SJSA1 (cell line): Measurements from ENCODE around the gene UGT1A10. TPM values are rescaled to one million over a fixed set of nuclear protein-coding genes. Genes with fewer than 3 reads are reported as not detected.

Experiments
- DNase-seq, 2 experiments: peaks; one replicate each; pipeline ENCODE4 v3.0.0-alpha.2; 2015 to 2020; ENCODE audit warnings: low spot score in 2 of 2, low read depth in 1 of 2
- H3K27ac ChIP-seq: fragments of 250-450 bp; sonication (Bioruptor Pico); 2 replicates; pipeline ENCODE4 v1.5.1; 2020; ENCODE audit warnings: mild to moderate bottlenecking, moderate library complexity
- H3K27me3 ChIP-seq: fragments of 250-450 bp; sonication (Bioruptor Pico); replicated peaks from 2 replicates; pipeline ENCODE4 v1.5.1; 2020; ENCODE audit warnings: mild to moderate bottlenecking, moderate library complexity
- H3K36me3 ChIP-seq: fragments of 250-450 bp; sonication (Bioruptor Pico); 2 replicates; pipeline ENCODE4 v1.5.1; 2020; ENCODE audit warnings: mild to moderate bottlenecking
- H3K4me1 ChIP-seq: fragments of 250-450 bp; sonication (Bioruptor Pico); replicated peaks from 2 replicates; pipeline ENCODE4 v1.6.1; 2021; ENCODE audit warnings: mild to moderate bottlenecking
- H3K4me3 ChIP-seq: fragments of 250-450 bp; sonication (Bioruptor Pico); 2 replicates; pipeline ENCODE4 v1.5.1; 2020; ENCODE audit warnings: mild to moderate bottlenecking
- H3K9me3 ChIP-seq: fragments of 250-450 bp; sonication (Bioruptor Pico); replicated peaks from 2 replicates; pipeline ENCODE4 v1.5.1; 2020; ENCODE audit warnings: mild to moderate bottlenecking
- total RNA-seq: library from RNA; depleted of rRNA; stranded (reverse); fragments of >200 nt; shearing (Covaris generic); gene quantifications from 2 replicates; pipeline ENCODE4 v1.2.3, GENCODE V29; 2014

UGT1A10 gene
- total RNA-seq, 1 experiment from 2014 or later, result not detected

DNA sequence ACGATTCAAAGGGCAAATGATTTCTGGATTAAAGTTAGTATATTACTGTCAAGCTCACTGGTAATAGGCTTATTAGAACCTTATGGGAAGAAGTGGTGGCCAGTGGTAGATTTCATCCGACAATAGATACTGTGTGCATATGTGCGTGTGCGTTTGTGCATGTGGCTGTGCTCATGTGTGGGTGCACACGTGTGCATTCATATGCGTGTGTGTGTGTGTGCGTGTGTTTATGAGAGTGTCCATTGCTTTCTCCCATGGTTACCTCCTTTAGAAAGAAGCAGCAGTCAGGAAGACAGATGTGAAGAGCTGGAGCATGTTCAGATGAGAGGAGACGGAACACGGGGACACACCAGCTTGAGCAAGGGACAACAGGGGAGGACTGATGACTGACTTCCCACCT, 133.0 kb downstream of the UGT1A10 start:
- H3K27me3 ChIP-seq, result no peaks in the 10 kb centered on the region
- peaks cover 6% of the 10 kb centered on the region for H3K4me1 ChIP-seq
- DNase-seq, result no peak
- no peaks in the 10 kb centered on the region for H3K36me3 ChIP-seq
- no peak overlapping the region for H3K27ac ChIP-seq
- H3K9me3 ChIP-seq, result no peaks in the 10 kb centered on the region; the same call in 1 of the 2 replicates
- H3K4me3 ChIP-seq, result no peak overlapping the region

DNA sequence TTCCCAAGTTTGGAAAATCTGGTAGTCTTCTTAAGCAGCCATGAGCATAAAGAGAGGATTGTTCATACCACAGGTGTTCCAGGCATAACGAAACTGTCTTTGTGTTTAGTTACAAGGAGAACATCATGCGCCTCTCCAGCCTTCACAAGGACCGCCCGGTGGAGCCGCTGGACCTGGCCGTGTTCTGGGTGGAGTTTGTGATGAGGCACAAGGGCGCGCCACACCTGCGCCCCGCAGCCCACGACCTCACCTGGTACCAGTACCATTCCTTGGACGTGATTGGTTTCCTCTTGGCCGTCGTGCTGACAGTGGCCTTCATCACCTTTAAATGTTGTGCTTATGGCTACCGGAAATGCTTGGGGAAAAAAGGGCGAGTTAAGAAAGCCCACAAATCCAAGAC, 135.9 kb downstream of the UGT1A10 start:
- H3K36me3 ChIP-seq, result no peaks in the 10 kb centered on the region
- no peak overlapping the region for H3K4me3 ChIP-seq
- H3K27ac ChIP-seq, result no peak overlapping the region
- no peaks in the 10 kb centered on the region for H3K27me3 ChIP-seq
- no peaks in the 10 kb centered on the region for H3K4me1 ChIP-seq
- peaks cover 2% of the 10 kb centered on the region; the same call in 1 of the 2 replicates for H3K9me3 ChIP-seq
- no peak for DNase-seq

DNA sequence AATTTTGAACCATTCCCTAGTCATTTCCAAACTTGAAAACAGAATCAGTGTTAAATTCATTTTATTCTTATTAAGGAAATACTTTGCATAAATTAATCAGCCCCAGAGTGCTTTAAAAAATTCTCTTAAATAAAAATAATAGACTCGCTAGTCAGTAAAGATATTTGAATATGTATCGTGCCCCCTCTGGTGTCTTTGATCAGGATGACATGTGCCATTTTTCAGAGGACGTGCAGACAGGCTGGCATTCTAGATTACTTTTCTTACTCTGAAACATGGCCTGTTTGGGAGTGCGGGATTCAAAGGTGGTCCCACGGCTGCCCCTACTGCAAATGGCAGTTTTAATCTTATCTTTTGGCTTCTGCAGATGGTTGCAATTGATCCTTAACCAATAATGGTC, 136.3 kb downstream of the UGT1A10 start:
- H3K4me1 ChIP-seq, result no peaks in the 10 kb centered on the region
- H3K36me3 ChIP-seq, result no peaks in the 10 kb centered on the region
- no peak overlapping the region for H3K4me3 ChIP-seq
- H3K27me3 ChIP-seq, result no peaks in the 10 kb centered on the region
- H3K27ac ChIP-seq, result no peak overlapping the region
- no peak for DNase-seq
- H3K9me3 ChIP-seq, result peaks cover 3% of the 10 kb centered on the region; the same call in 1 of the 2 replicates

DNA sequence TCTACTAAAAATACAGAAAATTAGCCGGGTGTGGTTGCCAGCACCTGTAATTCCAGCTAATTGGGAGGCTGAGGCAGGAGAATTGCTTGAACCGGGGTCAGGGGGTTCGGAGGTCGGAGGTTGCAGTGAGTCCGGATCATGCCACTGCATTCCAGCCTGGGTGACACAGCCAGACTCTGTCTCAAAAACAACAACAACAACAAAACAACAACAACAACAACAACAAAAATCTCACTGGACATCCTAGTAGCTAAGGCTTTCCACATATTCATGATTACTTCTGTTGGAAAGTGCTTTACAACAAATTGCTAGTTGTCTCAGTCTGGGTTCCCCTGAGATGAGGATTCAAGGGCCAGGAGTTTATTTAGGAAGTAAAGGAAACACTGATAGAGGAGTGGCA, 137.6 kb downstream of the UGT1A10 start:
- Histone ChIP-seq H3K4me1 (no peaks in the 10 kb centered on the region), H3K9me3 (peaks cover 3% of the 10 kb centered on the region; the same call in 1 of the 2 replicates), H3K27me3 (no peaks in the 10 kb centered on the region), H3K27ac (no peak overlapping the region), H3K36me3 (no peaks in the 10 kb centered on the region), H3K4me3 (no peak overlapping the region)
- no peak for DNase-seq

DNA sequence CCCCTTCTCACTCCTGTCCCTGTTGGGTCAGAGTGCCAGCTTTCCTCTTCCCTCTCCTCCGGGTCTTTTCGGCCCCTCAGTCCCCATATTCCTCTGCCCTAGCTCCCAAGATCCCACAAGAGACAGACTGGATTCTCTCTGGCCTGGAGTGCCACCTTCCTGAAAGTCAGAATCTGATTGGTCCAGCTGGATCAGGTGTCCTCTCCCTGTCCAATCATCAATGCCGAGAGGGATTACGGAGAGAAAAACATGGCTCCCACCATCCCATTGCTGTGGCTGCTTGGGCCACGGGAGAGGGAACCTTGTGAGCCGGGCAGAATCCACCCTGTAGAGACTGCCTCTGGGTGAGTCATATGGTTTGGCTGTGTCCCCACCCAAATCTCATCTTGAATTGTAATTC, 139.2 kb downstream of the UGT1A10 start:
- Histone ChIP-seq H3K4me1 (no peaks in the 10 kb centered on the region), H3K27me3 (no peaks in the 10 kb centered on the region), H3K4me3 (no peak overlapping the region), H3K9me3 (0 out of 2 replicates have a peak, but pooled peaks cover 3% of the 10 kb centered on the region), H3K36me3 (no peaks in the 10 kb centered on the region), H3K27ac (no peak overlapping the region)
- no peak for DNase-seq

DNA sequence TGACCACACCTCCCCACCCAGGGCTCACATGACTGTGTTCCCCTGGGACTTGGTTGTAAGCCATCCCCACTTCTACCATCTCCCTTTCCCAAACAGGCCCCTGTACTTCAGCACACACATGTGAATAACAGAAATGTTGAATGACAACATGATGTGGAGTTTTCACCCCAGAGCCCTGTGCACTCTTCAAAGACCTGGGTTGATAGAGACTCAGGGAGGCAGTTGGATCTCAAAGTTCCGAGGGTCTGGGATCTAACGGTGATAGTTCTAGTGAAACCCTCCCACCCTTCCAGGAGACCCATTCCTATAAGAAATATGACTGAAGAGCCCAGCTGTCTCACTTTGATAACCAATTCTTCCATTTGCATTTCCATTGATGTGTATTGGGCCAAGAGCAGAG, 141.8 kb downstream of the UGT1A10 start, which contains the start of gene MROH2A:
Gene MROH2A (plus strand): TSS at position 301 of the 400 bp plus-strand sequence. CDS start 1,029 bp downstream, outside the sequence.
- Histone ChIP-seq H3K9me3 (0 out of 2 replicates have a peak, but pooled peaks cover 3% of the 10 kb centered on the region), H3K4me3 (no peak within 1 kb of the TSS), H3K36me3 (no peaks in the 10 kb centered on the region), H3K27ac (no peak within 1 kb of the TSS), H3K4me1 (no peaks in the 10 kb centered on the region), H3K27me3 (peaks cover 5% of the 10 kb centered on the region; the same call in 1 of the 2 replicates)
- no peak for DNase-seq

DNA sequence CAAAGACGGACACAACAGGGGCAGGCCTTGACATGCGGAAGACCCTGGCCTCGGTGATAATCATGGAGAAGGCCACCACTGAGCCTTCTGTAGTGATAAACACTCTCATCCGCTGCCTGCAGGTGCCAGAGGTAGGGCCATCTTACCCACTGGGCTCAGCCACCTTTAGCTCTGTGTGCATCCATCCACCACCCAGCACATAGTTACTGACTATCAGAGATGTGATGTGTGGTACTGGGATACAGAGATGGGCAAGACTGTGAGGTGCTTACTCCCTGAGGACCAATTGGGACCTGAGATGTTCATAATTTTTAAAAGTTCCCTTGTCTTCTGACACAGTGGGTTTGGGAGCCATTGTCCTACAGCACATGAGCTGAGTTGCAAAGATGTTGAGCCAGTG, 143.5 kb downstream of the UGT1A10 start:
- H3K36me3 ChIP-seq, result no peaks in the 10 kb centered on the region
- DNase-seq, result no peak
- H3K9me3 ChIP-seq, result 0 out of 2 replicates have a peak, but pooled peaks cover 3% of the 10 kb centered on the region
- H3K27ac ChIP-seq, result no peak overlapping the region
- no peaks in the 10 kb centered on the region for H3K4me1 ChIP-seq
- H3K4me3 ChIP-seq, result no peak overlapping the region
- peaks cover 5% of the 10 kb centered on the region; the same call in 1 of the 2 replicates for H3K27me3 ChIP-seq

DNA sequence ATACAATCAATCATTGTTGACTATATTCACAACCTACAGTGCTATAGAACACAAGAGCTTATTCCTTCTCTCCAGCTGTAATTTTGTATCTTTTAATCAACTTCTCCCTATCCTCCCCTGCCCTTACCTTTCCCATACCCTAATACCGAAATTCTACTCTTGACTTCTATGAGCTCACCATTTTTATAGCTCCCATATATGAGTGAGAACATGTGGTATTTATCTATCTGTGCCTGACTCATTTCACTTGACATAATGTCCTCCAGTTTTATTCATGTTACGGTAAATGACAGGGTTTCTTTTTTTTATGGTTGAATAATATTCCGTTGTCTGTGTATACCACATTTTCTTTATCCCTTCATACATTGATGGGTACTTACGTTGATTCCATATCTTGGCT, 144.5 kb downstream of the UGT1A10 start:
- H3K4me3 ChIP-seq, result no peak overlapping the region
- H3K9me3 ChIP-seq, result 0 out of 2 replicates have a peak, but pooled peaks cover 3% of the 10 kb centered on the region
- H3K27me3 ChIP-seq, result peaks cover 5% of the 10 kb centered on the region; the same call in 1 of the 2 replicates
- H3K4me1 ChIP-seq, result no peaks in the 10 kb centered on the region
- H3K36me3 ChIP-seq, result no peaks in the 10 kb centered on the region
- DNase-seq, result no peak
- H3K27ac ChIP-seq, result no peak overlapping the region

DNA sequence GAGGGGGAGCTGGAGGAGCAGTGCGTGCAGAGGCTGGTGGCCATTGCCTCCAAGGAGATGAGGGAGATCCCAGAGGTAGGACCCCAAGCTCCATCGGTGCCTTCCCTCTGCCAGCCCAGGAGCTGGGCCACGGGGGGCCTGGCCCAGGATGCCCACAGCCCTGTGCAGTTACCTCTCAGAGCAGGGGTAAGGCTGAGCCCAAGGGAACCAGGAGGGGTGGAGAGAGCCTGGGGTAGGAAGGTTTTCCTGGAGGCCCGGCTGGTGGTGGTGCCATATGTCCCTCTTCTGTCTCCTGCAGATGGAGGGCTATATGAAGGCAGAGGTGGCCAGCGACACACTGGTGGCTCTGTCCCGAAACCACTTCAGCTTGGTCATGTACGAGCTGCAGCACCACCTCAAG, 153.3 kb downstream of the UGT1A10 start:
- H3K4me3 ChIP-seq, result no peak overlapping the region
- no peaks in the 10 kb centered on the region for H3K36me3 ChIP-seq
- H3K27ac ChIP-seq, result no peak overlapping the region
- H3K4me1 ChIP-seq, result no peaks in the 10 kb centered on the region
- no peaks in the 10 kb centered on the region for H3K9me3 ChIP-seq
- no peaks in the 10 kb centered on the region for H3K27me3 ChIP-seq
- DNase-seq, result peak in 1 of 2 experiments; percentile 31

DNA sequence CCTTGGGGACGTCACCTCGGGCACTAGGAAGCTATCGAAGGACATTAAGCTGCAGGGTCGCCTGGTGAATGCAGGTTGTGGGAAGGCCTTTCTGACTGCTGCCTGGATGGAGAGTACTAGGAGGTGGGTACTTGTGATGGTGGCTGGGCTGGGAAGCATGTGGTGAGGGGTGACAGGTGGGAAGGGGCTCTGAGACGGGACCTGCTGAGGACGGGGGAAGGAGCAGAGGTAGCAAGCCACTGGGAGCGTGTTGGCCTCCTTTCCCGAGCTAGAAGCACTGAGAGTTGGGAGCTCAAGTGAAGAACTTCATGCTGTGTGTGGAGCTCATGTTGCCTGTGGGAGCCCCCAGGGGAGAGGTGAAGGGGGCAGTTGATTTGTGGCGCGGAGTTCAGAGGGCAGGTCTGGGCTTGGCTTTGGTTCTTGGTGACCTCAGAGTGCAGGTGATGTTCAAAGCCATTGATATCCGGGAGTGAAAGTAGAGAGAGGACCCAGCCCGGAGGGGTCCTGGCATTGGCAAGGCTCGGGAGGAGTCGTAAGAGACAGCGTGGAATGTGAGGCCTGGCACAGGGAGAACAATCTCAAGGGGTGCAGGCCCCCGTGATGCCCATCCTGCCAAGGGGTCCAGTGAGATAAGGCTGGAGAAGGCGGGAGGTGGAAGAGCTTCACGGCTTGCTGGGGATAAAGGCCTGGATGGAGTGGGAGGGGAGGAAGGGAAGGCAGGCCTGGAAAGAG, 155.1 kb downstream of the UGT1A10 start:
- Histone ChIP-seq H3K27me3 (no peaks in the 10 kb centered on the region), H3K4me1 (no peaks in the 10 kb centered on the region), H3K4me3 (no peak overlapping the region), H3K9me3 (no peaks in the 10 kb centered on the region), H3K36me3 (no peaks in the 10 kb centered on the region), H3K27ac (no peak overlapping the region)
- peak in 1 of 2 experiments; percentile 29 for DNase-seq

DNA sequence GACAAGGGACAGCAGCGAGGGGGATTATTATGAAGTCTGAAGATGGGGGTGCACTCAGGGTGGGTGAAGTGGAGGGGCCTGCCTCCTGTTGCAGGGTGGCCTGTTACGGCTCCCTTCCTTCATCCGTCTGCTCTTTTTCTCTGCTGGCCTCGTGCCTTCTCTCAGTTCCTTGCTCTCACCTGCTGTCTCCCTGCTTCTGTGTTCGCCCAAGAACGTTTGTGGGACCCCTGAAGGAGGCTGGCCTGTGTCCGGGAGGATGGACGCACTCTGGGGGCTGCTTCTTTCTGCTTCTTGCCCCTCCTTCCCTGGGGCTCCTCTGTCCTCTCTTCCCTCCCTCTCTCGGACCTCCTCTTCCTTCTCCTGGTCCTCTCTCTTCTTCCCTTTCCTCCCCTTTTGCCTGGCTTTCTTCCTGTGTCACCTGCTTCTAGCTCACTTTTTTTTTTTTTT, 155.7 kb downstream of the UGT1A10 start:
- no peaks in the 10 kb centered on the region for H3K9me3 ChIP-seq
- H3K4me1 ChIP-seq, result no peaks in the 10 kb centered on the region
- no peaks in the 10 kb centered on the region for H3K36me3 ChIP-seq
- no peak overlapping the region for H3K27ac ChIP-seq
- DNase-seq, result no peak
- H3K27me3 ChIP-seq, result no peaks in the 10 kb centered on the region
- no peak overlapping the region for H3K4me3 ChIP-seq

DNA sequence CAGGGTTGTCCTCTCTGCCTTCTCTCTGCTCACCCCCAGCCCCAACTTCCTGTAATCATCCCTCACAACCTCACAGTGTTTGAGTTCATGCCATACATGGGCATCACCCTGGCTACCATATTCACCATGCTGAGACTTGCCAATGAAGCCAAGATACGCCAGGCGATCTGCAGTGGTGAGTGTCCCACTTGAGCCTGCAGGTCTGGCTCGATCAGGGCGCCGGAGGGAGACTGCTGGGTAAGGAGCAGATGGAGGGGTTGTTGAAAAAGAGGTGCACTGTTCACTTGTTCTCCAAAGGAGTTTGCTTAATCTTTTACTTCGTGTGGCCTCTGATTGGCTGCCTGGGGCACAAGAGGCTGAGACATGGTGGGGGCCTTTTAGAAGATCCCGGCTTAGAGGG, 156.5 kb downstream of the UGT1A10 start:
- Histone ChIP-seq H3K9me3 (no peaks in the 10 kb centered on the region), H3K36me3 (no peaks in the 10 kb centered on the region), H3K27me3 (no peaks in the 10 kb centered on the region), H3K4me1 (no peaks in the 10 kb centered on the region), H3K4me3 (no peak overlapping the region), H3K27ac (no peak overlapping the region)
- no peak for DNase-seq

DNA sequence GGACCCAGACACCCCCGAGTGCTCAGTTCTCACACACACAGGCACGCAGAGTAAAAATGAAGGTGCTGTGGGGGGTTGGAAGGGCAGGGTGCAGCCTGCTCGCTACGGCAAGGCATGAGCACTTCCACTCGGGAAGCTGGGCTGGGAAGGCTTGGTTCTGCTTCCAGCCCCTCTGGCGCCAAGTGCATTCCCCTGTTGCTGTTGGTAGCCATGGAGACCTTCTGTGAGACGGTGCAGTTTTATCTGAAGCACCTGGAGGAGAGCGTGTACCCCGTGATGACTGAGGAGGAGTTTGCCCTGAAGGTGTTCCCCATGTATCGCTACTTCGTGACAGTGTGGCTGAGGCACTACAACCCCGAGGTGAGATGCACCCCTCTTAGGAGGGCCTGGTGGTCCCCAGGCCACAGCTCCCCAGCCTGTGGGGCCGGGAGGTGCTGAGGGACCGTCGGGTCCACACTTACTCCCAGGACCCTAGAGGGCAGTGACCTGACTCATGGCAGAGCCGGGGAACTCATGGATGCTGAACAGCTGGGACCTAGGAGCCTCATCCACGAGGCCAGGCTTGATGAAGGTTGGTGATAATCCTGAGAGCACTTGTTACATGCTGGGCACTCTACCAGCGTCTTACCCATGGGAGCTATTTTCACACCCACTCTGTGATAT, 157.3 kb downstream of the UGT1A10 start:
- peak in 1 of 2 experiments; percentile 28 for DNase-seq
- no peaks in the 10 kb centered on the region for H3K4me1 ChIP-seq

DNA sequence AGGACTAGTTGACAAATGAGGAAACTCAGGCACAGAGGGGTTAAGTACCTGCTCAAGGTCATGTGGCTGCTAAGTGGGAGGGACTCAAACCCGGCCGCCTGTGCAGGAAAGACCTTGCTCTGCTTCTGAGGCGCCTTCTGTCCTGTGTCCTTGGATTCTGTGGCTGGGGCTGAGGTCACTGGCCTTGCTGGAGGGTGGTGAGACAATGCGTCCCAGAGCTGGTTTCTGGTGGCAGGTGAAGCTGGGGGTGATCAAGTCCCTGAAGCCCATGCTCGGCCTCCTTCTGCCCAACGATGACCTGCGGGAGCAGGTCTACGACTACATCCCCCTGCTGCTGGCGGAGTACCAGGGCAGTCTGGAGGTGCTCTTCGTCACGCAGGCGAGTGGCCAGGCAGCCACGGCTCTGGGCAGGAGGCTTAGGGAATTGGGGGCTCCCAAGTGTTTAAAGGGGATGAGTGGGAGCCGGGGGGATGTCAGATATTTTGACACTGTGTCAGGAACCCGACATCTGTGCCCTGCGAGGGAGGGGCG, 157.9 kb downstream of the UGT1A10 start:
- Histone ChIP-seq H3K36me3 (no peaks in the 10 kb centered on the region), H3K4me3 (no peak overlapping the region), H3K4me1 (no peaks in the 10 kb centered on the region), H3K27me3 (no peaks in the 10 kb centered on the region), H3K27ac (no peak overlapping the region), H3K9me3 (no peaks in the 10 kb centered on the region)
- peak in 1 of 2 experiments; percentile 28 for DNase-seq

More for the DNA sequence above, 157.3 kb downstream of the UGT1A10 start:
- no peak overlapping the region for H3K4me3 ChIP-seq
- H3K27me3 ChIP-seq, result no peaks in the 10 kb centered on the region
- H3K27ac ChIP-seq, result no peak overlapping the region
- H3K36me3 ChIP-seq, result no peaks in the 10 kb centered on the region
- H3K9me3 ChIP-seq, result no peaks in the 10 kb centered on the region
